GM11168 (cell line): Measurements from ENCODE around the gene YAP1.
"Not testable (repeated sequence)": the region's sequence is repeated elsewhere in the genome, so short reads cannot be mapped to it uniquely, and the experiment has no call there.

Source experiments
- in situ Hi-C: fragments of 300-500 bp; cut with MboI; formaldehyde crosslinking; loops from one replicate; pipeline ENCODE4 v1.12.0; 2022; ENCODE audit warnings: low sequenced_read_pairs; ENCODE audit not compliant: unreplicated experiment

Gene YAP1

GRCh38 chr11:102230911-102231310, 120.7 kb downstream of the YAP1 start:
- in situ Hi-C loops: no loop called here

DNA sequence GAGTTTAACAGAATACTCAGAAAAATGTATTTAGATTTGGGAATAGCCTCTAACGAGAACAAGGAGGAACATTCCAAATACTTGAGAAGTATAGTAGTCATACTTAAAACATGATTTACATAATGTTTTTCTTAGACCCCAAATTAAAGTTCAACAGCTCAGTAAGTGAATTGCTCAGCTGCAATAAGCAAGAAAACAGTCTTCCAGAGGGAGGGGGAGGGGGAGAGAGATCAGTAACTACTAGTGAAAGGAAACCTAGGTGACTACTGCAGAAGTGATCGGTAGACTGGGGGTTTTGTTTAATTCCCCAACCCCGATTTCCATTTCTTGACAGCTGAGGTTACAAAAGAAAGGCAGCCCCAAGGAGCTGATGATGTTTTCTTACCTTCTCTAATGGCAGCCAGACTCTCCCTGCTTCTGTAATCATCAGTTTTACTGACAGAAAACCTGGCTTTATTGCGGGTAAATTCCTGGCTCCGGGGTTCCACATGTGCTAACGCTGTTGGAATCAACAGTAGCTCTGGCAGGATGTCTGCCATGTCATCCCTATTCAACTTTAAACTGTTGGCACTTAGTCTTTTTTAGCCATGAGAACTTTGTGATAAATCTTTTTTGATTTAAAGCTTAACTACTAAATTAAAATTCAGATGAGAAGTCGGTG, 124.7 kb downstream of the YAP1 start:
- in situ Hi-C loops: no loop called here

DNA sequence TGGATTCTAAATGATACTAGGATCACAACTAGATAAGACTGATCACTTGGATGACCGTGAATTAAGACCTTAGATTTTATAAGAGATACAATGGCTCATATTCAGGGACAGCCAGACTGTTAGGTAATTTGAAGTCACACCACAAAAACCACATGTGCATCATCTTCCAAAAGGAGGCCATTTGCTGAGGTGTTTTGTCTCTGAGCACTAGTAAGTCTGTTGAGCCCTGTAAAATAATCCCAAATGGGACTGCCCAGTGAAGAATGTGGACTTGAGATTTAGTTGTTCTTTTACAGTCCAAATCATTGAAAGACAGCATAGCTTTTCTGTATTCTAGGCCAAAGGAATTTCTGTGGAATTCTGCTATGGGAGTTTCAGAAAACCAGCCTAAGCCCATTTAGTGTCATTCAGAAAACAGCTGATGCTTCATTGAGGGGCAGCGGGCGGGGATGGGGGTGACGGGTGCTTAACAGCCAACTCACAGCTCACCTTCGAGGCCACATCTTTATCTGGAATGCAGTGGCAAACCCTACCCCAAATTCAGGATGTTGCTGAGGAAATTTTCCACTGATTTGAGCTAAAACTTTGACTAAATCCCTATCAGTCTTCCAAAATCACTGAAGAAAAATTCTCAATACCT, 127.0 kb downstream of the YAP1 start:
- in situ Hi-C loops: no loop called here

DNA sequence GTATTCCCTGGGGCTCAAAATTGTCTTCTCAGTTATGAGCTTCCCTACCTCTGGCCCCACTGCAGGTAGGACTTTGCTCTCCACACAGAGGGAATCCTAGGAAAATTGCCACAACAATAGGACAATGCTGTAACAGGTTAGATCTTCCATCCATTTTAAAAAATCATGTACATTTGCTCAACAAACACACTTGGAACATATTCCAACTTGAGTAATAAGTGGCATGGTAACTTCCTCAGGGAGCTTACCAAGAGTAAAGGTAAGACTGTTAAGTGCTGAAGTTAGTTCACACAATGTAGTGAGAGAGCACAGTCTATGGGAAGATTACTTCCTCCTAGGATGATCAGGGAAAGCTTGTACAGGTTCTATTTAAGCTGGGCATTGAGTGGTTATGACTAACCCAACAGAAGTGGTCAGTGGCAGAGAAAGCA, 128.2 kb downstream of the YAP1 start:
- in situ Hi-C loops: no loop called here

- in situ Hi-C loops: no loop called here
Observed at GRCh38 chr11:102239448-102239847, 129.2 kb downstream of the YAP1 start.

- in situ Hi-C loops: no loop called here
Observed at GRCh38 chr11:102239911-102240310, 129.7 kb downstream of the YAP1 start.

DNA sequence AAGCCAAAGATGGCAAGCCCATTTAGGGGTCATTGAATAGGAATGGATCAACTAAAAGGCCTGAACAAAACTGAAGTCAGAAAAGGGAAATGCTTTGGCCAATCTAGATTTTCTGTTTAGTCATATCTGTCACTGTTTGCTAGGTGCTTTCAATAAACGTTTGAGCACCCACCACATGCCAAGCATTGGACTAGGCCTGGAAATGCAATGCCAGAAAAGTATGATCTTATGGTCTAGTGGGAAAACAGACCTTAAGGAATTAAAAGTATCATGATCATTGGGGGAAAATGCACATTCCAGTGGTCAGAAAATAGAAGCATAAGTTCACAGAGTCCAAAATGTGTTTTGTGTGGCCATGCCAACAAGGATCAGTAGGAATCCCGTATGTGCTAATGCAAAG, 130.3 kb downstream of the YAP1 start:
- in situ Hi-C loops: no loop called here

DNA sequence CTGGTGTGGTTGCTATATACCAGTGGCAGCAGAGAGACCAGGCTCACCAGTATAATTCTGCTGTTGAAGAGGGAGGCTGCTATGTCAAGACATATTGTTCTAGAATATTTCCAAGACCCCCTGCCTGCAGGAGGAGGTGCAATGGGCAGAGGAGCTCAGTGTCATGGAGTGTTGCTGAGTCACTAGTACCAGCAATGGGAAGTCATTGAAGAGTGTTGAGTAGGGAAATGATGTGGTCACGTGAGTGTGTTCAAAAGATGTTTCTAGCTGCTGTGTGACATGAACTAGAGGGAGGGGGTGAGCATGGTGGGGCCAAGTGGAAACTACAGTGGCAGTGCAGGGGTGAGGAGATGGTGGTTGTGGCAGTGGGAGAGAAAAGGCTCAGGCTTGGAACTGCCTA, 130.8 kb downstream of the YAP1 start:
- in situ Hi-C loops: no loop called here

DNA sequence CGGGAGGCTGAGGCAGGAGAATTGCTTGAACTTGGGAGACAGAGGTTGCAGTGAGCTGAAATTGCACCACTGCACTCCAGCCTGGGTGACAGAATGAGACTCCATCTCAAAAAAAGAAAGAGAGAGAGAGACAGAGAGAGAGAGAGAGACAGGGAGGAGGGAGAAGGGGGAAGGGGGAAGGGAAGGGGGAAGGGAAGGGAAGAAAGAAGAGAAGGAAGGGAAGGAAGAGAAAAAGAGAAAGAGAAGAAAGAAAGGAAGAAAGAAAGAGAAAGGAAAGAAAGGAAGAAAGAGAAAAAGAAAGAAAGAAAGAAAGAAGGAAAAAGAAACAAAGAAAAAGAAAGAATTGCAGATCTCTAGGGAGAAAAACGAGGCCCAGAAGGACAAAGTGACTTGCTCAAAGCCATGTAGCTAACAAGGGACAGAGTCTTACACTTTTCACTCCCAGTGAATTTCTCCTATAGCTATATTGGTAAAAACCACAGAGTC, 133.2 kb downstream of the YAP1 start:
- in situ Hi-C loops: no loop called here

- in situ Hi-C loops: no loop called here
Observed at GRCh38 chr11:102244681-102245409, 134.6 kb downstream of the YAP1 start.

GRCh38 chr11:102251423-102251822, 141.2 kb downstream of the YAP1 start:
- in situ Hi-C loops: no loop called here

DNA sequence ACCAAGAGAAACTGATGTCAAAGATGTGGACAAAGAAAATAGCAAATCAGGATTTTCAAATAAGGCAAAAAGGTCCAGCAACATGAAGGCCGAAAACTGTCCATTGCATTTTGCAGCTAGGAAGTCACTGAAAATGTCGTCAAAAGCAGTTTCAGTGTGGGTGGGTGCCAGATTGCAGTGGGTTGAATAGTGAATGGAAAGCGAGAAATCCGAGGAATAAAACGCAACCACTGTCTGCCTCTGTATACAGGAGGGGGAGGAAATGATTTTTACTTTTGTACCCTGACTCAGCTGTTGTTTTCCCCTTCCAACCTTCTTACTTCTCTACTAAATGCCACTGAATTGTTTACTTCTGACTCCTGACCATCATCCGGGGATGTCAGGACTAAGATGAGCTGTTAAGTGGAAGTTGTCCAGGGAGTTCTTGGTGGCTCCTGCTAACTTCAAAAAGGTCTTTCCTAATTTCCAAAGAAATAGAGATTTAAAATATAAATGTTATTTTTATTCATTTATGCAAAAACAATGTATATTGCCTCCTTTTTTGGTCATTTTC, 142.2 kb downstream of the YAP1 start:
- in situ Hi-C loops: no loop called here

DNA sequence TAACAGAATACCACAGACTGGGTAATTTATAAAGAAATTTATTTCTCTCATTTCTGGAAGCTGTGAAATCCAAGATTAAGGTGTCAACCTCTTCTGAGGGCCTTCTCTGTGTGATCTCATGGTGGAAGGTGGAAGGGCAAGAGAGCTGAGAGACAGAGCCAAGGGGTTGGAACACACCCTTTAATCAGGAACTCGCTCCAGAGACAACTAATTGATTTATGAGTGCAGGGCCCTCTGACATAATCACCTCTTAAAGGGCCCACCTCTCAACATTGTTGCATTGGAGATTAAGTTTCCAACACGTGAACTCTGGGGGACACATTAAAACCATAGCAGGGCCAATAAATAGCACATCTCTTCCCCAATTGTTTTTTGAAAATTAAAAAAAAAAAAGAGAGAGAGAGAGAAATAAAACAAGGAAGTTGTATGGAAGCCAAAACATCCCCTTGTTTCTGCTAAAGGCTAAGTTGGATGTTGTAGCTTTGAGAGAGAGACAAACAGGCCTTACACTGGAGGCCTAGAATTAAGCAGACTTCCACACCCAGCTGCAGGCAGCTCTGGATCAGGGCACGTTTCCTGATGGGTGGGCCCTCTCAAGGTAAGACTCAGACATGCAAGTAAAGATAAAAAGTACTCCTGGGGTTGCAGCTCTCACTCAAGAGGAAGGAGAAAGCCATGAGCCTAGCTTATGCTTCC, 142.9 kb downstream of the YAP1 start:
- in situ Hi-C loops: no loop called here

GRCh38 chr11:102254047-102254446, 143.8 kb downstream of the YAP1 start:
- in situ Hi-C loops: no loop called here

GRCh38 chr11:102256251-102256650, 146.0 kb downstream of the YAP1 start:
- in situ Hi-C loops: no loop called here

DNA sequence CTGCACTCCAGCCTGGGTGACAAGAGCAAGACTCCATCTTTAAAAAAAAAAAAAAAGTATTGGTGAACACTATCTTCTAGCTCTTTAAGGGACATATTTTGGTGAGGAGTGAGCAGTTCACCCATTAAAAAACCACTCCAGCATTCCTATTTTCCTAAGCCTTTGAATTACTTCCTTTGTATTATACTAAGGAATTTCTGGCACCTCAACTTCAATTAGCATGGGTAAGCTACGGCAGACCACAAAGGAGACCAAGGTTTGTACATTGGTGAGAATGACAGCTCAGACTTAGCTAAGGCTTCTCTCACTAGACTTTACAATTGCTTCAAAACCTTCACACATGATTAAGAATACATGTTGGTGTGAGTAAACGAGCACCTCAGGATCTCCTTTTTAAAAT, 150.0 kb downstream of the YAP1 start:
- in situ Hi-C loops: no loop called here

DNA sequence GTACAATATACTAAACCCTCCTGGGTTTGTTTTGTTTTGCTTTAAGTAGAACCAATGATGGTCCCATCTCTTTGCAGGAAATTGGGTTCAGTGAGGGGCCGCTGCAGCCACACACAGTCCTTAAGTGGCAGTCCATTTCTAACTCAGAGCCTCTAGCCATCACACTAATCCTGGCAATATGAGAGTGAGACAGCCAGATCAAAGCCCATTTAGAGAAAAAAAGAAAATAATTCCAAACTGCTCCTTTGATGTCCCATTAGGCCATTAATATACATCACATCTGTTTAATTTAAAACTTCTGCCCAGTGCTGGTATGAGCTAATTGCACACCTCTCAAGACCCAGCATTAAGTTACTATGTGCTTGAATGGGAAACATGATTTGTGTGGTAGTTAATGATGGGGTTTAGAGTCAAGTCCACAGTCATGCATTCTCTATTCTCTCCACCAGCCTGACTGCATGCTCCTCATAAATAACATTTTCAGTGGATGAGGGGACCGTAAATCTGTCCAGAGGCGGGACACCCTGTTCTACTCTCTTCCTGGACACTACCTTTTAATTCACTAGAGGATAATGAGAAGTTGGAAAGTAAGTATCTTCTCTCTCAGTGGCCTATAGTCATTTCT, 153.2 kb downstream of the YAP1 start:
- in situ Hi-C loops: no loop called here

DNA sequence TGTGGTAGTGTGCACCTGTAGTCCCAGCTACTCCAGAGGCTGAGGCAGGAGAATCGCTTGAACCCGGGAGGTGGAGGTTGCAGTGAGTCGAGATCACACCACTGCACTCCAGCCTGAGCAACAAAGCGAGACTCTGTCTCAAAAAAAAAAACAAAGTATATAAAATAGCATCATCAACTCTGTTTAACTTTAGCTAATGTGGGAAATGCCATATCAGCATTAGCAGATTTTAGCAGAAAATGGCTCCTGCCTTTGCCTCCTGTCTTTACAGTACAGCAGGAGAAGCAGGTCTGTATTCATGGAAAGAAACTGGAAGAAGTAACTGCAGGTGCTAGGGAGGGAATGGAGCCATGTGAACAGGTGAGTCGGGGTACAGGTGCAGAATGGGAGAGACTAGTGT, 154.5 kb downstream of the YAP1 start:
- in situ Hi-C loops: not testable (repeated sequence)

- in situ Hi-C loops: no loop called here
Observed at GRCh38 chr11:102266099-102266498, 155.9 kb downstream of the YAP1 start.

DNA sequence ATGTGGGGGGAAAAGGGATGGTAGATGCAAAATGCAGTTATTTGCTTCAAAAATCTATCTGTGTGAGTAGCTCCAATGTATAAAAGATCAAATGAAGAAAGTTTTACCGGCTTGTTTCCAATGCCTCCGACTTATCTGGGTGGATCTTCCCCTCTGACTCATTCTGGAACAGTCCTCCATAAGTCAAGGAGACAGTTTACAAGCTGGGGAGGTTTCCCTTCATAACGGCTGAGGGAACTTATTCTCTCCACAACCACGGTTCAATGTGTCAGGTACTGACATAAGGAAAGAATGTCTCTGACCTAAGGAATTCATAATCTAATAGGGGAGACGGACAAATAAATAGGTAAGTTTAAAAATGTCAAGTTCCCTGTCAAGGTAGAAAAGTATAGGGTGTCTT, 157.4 kb downstream of the YAP1 start:
- in situ Hi-C loops: no loop called here
